GM23248 (cell line): ENCODE data around the gene CAPN14.

Source experiments
- EZH2 ChIP-seq: fragments of 200-600 bp; sonication (generic); IDR thresholded peaks from 2 replicates; pipeline ENCODE4 v1.6.1; 2018; ENCODE audit warnings: antibody characterized with exemption, mild to moderate bottlenecking; ENCODE audit not compliant: insufficient read depth, poor library complexity, severe bottlenecking
- EZH2phosphoT487 ChIP-seq: fragments of 200-600 bp; sonication (generic); IDR thresholded peaks from 2 replicates; pipeline ENCODE4 v1.6.1; 2018; ENCODE audit warnings: antibody characterized with exemption, moderate library complexity, mild to moderate bottlenecking, low read depth; ENCODE audit not compliant: insufficient read depth

DNA sequence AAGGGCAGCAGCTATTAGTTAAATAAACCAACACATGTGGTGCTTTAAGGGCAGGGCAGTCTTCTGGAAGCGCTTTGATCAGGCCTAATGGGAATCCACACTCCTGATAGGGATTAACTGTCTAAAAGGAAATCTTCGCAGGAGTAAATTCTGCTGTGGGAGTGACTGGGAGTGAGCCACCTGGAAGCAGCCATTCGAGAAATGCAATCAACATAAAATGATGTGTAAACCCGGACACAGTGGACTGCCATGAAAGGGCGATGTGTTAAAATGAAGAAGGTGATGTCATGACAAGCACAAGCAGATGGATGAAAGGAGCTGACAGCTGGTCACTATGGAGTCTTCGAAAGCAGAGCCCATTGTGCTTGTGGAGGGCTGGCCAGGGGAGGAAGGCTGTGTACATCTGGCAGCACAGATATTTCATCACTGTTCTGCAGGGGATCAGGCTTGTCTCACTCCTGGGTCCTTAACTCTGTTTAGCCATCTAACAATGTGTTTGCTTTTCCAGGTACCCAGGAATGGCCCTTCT lies 54.2 kb downstream of the CAPN14 start:
- TF ChIP-seq EZH2 (no peak), EZH2phosphoT487 (no peak)
